Globus pallidus (tissue), 1 donor: ENCODE results near the gene RFX6.

Source experiments
- DNase-seq: peaks from one replicate; pipeline ENCODE4 v3.0.0-alpha.2; 2015; ENCODE audit warnings: low spot score

Gene RFX6

GRCh38 chr6:116894669-116895068 is 17.6 kb downstream of the RFX6 start:
- DNase-seq: no peak

- no peak for DNase-seq
These were observed 18.9 kb downstream of the RFX6 start for GRCh38 chr6:116895935-116896334.

DNA sequence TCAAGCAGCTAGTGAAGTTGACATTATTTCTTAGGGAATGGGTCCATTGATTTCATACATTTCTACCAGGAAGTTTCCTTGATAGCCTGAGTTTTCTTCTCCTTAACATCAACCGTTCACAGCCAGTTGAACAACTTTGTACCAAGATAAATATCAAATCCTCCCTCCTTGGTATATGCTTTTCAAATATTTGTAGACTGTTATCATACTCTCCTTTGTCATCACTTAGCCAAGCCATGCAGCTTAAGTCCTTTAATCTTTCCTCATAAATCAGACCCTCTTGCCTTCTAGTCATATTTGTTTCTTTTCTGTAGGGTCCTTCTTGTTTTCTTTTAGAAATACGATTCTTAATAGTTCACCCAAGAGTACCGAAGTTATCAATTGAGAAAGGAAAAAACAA is 25.6 kb downstream of the RFX6 start:
- no peak for DNase-seq

DNA sequence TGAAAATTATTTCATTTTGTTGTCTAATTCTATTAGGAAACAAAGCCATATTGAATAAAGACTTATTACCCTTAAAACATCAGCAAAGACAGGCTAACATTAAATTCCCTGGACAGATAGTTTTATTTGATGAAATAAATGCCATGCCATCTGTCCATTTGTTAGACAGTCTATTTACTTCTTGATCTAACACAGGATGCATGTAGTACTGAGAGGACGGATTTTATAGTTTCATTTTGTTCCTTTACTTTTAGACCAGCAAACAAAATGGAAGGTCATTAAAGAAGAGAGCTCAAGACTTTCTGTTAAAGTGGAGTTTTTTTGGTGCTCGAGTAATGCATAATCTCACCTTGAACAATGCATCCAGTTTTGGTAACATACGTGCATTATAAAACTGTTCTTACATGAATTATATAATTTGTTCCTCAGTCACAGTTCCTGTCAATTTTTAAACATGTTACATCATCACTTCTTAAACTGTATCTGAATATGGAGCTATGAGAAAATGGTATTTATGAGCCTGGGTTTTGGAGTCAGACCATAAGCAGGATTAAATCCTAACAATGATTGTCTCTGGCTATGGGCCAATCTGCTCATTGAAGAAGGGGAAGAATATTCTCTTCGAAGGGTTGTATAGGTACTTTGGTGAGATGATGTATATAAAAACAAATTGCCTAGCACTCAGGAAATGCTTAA is 46.0 kb downstream of the RFX6 start:
- DNase-seq: no peak

GRCh38 chr6:116924245-116924644 is 47.2 kb downstream of the RFX6 start:
- no peak for DNase-seq

- DNase-seq: no peak
These were observed 48.2 kb downstream of the RFX6 start for GRCh38 chr6:116925088-116925794.

- DNase-seq: no peak
These were observed 51.6 kb downstream of the RFX6 start for GRCh38 chr6:116928677-116929076.

DNA sequence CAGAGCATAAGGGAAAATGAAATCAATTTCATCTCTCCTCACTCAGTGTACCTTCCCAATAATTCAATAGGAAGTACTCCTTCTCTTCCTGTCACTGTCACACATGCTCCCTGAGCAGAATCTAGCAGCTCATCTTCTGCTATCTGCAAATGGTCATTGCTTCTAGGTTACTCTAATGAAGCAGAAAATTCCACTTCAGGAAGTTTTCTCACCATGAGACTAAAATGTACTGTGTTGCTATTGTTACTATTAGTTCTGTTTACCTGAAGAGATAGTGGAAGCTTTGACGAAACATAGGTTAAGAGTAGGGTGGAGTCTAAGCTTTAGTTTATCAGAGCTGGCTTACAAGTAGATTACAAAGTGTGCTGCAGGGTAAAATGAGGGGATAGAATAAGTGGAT is 52.8 kb downstream of the RFX6 start:
- DNase-seq: no peak

DNA sequence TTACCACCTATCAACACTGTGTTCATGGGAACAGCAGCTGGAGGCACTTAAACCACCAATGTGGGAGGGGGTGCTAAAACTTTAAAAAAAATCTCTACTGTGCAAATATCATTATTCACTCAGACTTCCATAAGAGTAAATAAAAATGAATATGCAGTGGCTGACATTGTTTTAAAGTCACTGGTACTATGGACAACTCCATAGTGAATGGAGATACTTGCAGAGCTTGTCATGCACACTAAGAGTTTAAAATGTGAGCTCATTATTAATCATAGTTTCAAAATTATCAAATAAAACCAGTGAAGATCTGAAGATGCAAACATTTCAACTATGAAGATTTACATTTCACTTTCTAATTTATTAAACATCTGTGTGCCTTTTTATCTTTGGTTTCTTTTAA is 54.4 kb downstream of the RFX6 start:
- no peak for DNase-seq

GRCh38 chr6:116932496-116932895 is 55.5 kb downstream of the RFX6 start:
- DNase-seq: no peak

DNA sequence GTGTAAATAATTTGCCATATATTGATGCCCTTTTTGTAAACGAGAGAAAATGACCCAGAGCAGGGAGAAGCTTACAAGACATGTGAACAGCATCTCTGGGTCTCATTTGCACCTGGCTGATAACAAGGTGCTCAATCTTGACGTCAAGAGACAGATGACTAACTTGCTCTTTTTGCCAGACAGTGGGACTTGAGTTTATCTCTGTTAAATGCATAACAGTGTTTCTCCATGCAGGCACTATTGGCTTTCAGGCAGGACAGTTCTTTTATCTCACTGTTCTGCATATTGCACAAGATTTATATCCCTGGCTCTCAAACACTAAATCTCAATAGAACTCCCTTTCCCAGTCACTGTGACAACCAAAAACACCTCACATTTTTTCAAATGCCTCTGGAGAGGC is 56.4 kb downstream of the RFX6 start:
- no peak for DNase-seq

DNA sequence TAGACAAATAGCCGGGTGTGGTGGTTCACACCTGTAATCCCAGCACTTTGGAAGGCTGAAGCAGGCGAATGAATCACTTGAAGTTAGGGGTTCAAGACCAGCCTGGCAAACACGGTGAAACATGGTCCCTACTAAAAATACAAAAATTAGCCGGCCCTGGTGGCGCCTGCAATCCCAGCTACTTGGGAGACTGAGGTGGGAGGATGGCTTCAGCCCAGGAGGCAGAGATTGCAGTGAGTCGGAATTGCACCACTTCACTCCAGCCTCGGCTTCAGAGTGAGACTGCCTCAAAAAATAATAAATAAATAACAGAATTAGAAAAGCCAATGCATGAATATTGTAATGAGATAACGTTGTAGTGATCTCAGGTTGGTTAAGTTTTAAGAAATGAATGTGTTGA is 61.3 kb downstream of the RFX6 start:
- no peak for DNase-seq

DNA sequence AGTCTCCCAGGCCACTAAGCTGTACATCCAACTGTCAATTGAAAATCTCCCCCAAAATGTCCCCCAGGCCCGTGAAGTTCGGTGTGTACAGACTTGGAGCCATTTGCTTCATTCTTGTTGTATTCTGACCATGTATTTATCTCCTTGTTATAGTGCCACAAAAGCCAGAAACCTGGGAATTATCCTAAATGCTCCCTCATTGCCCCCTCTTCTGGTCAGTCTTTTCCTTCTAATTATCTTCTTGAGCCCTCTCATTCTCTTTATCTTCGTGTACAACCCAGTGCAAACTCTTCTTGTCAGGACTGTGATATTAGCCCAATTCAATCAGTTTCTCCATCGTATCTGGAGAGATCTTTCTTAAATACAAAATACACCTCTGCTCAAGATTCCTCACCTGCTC is 64.7 kb downstream of the RFX6 start:
- DNase-seq: no peak

DNA sequence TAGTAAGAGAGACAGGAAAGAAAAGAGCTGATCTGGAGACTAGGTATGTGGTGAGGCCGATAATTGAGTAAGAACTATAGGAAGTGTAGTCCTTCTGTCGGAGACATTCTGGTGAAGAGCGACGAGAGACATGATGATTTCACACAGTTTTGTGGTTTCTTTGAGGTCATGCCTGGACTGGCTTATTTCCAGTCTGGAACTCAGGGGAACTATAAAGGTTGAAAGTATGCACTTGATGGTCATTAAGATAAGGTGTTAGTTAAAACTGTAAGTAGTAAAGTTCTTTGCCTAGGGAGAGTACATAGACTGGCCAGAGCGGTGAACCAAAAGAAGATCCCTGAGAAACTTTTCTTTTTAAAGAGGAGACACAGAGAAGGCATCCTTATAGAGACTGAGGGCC is 68.8 kb downstream of the RFX6 start:
- DNase-seq: no peak

- DNase-seq: no peak
These were observed 71.7 kb downstream of the RFX6 start for GRCh38 chr6:116948533-116949304.

DNA sequence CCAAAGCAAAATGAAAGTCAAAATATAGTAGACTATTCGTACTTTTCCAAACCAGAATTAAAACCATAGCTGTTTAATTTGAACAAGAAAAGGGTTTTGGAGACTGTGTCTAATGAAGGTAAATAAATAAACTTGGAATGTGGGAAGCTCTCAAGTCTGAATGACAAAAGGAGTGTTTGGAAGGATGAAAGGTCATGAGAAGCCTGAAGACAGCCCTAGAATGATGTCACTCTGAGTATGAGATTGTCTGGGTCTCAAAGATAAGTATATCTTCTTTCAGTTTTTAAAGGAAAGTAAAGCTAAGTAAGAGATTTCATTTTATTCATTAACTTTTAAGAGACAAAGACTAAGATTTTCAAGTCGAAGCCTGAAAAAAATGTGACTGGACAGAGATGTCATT is 72.9 kb downstream of the RFX6 start:
- no peak for DNase-seq

GRCh38 chr6:116954335-116954734 is 77.3 kb downstream of the RFX6 start:
- DNase-seq: no peak

DNA sequence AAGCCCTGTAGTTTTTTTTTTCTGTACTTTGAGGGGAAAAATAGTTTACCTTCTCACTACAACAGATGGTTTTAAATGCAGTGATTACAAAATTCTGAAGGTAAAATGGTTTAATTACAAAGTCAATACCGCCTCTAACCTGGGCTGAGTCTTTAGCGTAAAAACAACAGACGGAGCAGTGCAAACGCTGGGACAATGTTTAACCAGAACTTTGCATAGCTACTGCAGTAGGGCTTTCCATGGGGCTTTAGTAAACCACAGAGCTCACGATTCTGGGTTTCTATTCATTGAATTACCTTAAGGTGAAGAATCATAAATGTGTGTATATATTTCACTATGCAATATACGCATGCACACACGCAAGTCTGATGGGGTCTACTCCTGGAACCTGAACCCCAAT is 77.9 kb downstream of the RFX6 start:
- no peak for DNase-seq

- DNase-seq: no peak
These were observed 78.7 kb downstream of the RFX6 start for GRCh38 chr6:116955773-116956172.

- DNase-seq: no peak
These were observed 86.9 kb downstream of the RFX6 start for GRCh38 chr6:116963972-116964371.

- DNase-seq: no peak
These were observed 89.9 kb downstream of the RFX6 start for GRCh38 chr6:116966675-116967576.

DNA sequence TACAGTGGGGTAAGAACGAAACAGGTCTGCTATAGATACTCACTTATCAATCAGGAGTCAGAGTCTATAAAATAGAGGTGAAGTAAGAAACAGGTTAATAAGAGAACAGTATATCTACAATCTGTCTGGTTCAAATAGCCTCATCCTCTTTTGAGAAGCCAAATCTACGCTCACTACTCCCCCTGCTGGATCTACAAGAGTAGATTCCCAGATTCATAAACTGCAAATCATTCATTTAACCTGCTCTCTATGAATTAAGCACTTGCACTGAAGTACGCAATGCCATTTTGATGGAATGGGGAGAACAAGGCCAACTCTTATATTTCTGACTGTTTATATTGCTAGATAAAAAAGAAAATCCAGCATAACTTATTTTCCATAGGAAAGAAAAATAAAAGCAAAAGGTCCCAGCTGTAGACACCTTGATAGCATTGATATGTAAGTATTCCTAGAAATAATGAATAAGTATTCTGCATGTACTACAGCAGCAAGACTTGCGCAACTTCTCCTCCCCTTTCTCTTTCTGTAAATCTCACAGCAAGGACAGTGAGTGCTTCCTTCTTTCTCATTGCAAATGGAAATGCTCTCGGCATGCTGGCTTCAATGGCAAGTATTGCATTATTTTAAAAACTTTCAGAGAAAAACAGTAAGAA is 92.3 kb downstream of the RFX6 start:
- peak; percentile 44 for DNase-seq
